HG02970 (cell line): Measurements from ENCODE around the gene SLC13A5.
"Not testable (repeated sequence)": the region's sequence is repeated elsewhere in the genome, so short reads cannot be mapped to it uniquely, and the experiment has no call there.

ENCODE experiments used
- ATAC-seq: cut with Tn5 transposase; IDR thresholded peaks from one replicate; pipeline ENCODE4 v1.9.1; 2021; ENCODE audit warnings: mild to moderate bottlenecking, moderate library complexity, moderate number of reproducible peaks; ENCODE audit not compliant: unreplicated experiment, low FRiP score

SLC13A5 gene

GRCh38 chr17:6667516-6667915 is 45.7 kb downstream of the SLC13A5 start:
- ATAC-seq = no peak

GRCh38 chr17:6666557-6666956 is 46.6 kb downstream of the SLC13A5 start:
- no peak for ATAC-seq

- ATAC-seq = no peak
Measured at GRCh38 chr17:6666077-6666521, 47.1 kb downstream of the SLC13A5 start.

- ATAC-seq = not testable (repeated sequence)
Measured at GRCh38 chr17:6663200-6663599, 50.0 kb downstream of the SLC13A5 start.

GRCh38 chr17:6661464-6661848 is 51.7 kb downstream of the SLC13A5 start:
- no peak for ATAC-seq

GRCh38 chr17:6660805-6661463 is 52.2 kb downstream of the SLC13A5 start:
- ATAC-seq = no peak

GRCh38 chr17:6660101-6660500 is 53.1 kb downstream of the SLC13A5 start:
- no peak for ATAC-seq

GRCh38 chr17:6658411-6658810 is 54.8 kb downstream of the SLC13A5 start:
- not testable (repeated sequence) for ATAC-seq

- no peak for ATAC-seq
Measured at GRCh38 chr17:6657633-6658287, 55.4 kb downstream of the SLC13A5 start.

GRCh38 chr17:6656797-6657632 is 56.2 kb downstream of the SLC13A5 start:
- ATAC-seq = not testable (repeated sequence)

GRCh38 chr17:6655732-6656361 is 57.3 kb downstream of the SLC13A5 start:
- not testable (repeated sequence) for ATAC-seq

GRCh38 chr17:6654841-6655731 is 58.1 kb downstream of the SLC13A5 start:
- ATAC-seq = no peak

GRCh38 chr17:6651919-6652452 is 61.2 kb downstream of the SLC13A5 start:
- ATAC-seq = peak; percentile 2

- peak; percentile 79 for ATAC-seq
Measured at GRCh38 chr17:6651354-6651918, 61.7 kb downstream of the SLC13A5 start, which contains the start of the genes C17orf100 and MED31. Gene C17orf100 (plus strand): TSS chr17:6651762. CDS start chr17:6651914, 152 bp downstream. Gene MED31 (minus strand): TSS chr17:6651605. CDS start chr17:6651528, 77 bp downstream.

GRCh38 chr17:6648181-6648580 is 65.0 kb downstream of the SLC13A5 start:
- no peak for ATAC-seq

GRCh38 chr17:6643451-6644125 is 69.6 kb downstream of the SLC13A5 start:
- ATAC-seq = no peak

- ATAC-seq = no peak
Measured at GRCh38 chr17:6642592-6642991, 70.6 kb downstream of the SLC13A5 start.

GRCh38 chr17:6641247-6641863 is 71.8 kb downstream of the SLC13A5 start:
- no peak for ATAC-seq
